Measurements from ENCODE around the gene TFEC. TPM values are rescaled to one million over a fixed set of nuclear protein-coding genes. Genes with fewer than 3 reads are reported as not detected.
"Not testable (repeated sequence)": the region's sequence is repeated elsewhere in the genome, so short reads cannot be mapped to it uniquely, and the experiment has no call there.

The TFEC gene
- total RNA-seq, 1 donor from 2014 or later = not detected

GRCh38 chr7:115930184-115930583 lies 100.4 kb downstream of the TFEC start:
- not testable (repeated sequence) for DNase-seq (ENCODE audit: low read depth)

DNA sequence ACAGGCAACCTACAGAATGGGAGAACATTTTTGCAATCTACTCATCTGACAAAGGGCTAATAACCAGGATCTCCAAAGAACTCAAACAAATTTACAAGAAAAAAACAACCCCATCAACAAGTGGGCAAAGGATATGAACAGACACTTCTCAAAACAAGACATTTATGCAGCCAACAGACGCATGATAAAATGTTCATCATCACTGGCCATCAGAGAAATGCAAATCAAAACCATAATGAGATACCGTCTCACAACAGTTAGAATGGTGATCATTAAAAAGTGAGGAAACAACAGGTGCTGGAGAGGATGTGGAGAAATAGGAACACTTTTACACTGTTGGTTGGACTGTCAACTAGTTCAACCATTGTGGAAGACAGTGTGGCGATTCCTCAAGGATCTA lies 100.8 kb downstream of the TFEC start:
- DNase-seq (ENCODE audit: low read depth) = not testable (repeated sequence)

DNA sequence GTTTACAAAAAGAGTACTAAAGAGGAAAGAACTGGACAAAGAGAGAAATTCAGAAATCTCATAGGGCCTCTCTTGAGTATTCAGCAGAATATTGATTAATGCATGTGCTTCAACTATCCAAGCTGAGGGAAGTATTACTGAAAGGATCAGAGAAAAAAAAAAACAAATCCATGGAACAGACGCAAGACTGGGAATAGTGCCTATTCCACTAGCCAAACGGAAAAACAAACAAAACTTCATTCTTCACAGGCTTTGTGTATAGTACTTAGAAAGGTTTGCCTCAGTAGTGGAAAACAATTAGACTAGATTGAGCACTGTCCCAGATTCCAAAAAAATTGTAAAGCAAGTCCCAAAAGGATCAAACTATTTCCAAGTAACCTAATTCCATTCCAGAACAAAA lies 106.2 kb downstream of the TFEC start:
- no peak for DNase-seq (ENCODE audit: low read depth)

- DNase-seq (ENCODE audit: low read depth) = no peak
Observed at GRCh38 chr7:115920367-115920766, 110.2 kb downstream of the TFEC start.

DNA sequence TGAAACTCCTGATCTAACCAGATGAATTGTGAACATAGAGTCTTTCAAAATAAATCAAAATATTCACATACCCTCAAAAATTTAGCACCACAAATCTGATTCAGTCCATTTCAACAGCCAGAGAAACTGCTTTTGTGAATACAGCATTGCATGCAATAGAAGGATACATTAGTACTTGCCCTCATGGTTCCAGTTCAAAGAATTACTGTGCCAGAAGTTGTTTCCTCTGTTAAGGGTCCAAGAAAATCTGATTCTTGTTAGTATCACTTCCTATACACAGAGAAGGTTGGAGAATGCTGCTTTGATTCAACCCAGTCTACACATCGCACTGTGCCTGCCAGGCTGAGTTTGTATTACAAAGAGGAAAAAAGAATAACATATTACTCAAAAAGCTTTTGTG lies 115.6 kb downstream of the TFEC start:
- DNase-seq (ENCODE audit: low read depth) = no peak

- DNase-seq (ENCODE audit: low read depth) = no peak
Observed at GRCh38 chr7:115911465-115911864, 119.1 kb downstream of the TFEC start.

DNA sequence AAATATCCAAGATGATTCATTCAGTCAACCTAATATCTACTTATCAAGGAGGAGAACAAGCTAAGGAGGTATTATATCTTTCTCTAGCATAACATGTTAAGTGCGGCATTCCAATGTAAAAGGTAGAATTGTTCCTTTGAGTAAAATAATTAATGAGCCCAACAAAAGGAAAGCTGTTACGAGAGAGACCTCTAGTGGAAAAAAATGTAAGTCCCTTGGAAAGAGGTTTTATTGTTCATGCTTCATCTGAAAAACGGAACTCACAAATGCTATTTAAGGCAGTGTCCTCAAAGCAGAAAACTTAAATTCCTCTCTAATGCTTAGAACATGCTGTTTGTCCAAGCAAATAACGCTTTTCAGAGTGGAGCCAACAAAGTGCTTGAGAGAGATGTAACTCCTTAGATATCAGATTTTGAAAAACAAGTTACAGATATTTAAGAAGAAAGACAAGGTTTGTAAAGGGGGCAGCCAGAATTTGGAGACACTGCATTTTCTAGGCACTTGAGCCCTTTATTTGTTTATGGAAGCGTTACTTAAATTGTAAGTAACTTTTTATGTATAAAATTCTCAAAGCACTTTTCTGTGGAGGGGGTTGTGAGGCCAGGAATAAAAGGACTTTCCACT lies 119.9 kb downstream of the TFEC start:
- peak; percentile 55 for DNase-seq (ENCODE audit: low read depth)

- no peak for DNase-seq (ENCODE audit: low read depth)
Observed at GRCh38 chr7:115906731-115907130, 123.8 kb downstream of the TFEC start.

DNA sequence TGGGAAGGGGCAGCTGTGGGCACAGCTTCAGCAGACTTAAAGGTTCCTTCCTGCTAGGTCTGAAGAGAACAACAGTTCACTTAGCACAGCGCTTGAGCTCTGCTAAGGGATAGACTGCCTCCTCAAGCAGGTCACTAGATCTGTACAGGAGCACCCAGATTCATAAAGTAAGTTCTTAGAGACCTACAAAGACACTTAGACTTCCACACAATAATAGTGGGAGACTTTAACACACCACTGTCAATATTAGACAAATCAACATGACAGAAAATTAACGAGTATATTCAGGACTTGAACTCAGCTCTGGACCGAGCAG lies 140.9 kb downstream of the TFEC start:
- no peak for DNase-seq (ENCODE audit: low read depth)

- no peak for DNase-seq (ENCODE audit: low read depth)
Observed at GRCh38 chr7:115888981-115889668, 141.4 kb downstream of the TFEC start.

- DNase-seq (ENCODE audit: low read depth) = no peak
Observed at GRCh38 chr7:115885550-115885949, 145.0 kb downstream of the TFEC start.

Other genes starting within 250 kb of the TFEC start
- 0.99 and 1.2 TPM in 2 replicates for gene TES, start 179.8 kb upstream of the TFEC start, total RNA-seq